Measurements from ENCODE around the gene MFSD6L.

Gene MFSD6L

DNA sequence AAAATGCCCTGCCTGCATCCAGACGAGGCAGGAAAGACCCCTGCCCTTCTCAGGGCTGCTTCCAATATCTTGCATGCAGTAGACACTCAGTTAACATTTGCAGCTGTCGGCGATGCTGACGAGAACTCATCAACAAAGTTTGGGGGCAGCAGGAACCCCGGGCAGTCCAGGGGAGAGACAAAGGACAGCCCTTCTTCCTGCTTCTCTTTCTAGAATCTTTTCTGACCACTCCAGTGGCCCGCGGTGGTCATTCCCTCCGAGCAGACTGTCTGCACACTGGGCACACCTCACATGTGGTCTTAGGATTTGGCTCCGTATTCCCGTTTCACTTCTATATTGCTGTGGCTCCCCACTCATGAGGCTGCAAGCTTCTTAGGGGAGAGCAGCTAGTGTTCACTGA is 31.0 kb upstream of the MFSD6L start:
- H3K36me3 ChIP-seq: no peaks in the 10 kb centered on the region
- peaks cover 0 to 5% (median 0%) of the 10 kb centered on the region in 4 donors for H3K4me1 ChIP-seq
- no peak for DNase-seq
- TF ChIP-seq, protein P1, sequence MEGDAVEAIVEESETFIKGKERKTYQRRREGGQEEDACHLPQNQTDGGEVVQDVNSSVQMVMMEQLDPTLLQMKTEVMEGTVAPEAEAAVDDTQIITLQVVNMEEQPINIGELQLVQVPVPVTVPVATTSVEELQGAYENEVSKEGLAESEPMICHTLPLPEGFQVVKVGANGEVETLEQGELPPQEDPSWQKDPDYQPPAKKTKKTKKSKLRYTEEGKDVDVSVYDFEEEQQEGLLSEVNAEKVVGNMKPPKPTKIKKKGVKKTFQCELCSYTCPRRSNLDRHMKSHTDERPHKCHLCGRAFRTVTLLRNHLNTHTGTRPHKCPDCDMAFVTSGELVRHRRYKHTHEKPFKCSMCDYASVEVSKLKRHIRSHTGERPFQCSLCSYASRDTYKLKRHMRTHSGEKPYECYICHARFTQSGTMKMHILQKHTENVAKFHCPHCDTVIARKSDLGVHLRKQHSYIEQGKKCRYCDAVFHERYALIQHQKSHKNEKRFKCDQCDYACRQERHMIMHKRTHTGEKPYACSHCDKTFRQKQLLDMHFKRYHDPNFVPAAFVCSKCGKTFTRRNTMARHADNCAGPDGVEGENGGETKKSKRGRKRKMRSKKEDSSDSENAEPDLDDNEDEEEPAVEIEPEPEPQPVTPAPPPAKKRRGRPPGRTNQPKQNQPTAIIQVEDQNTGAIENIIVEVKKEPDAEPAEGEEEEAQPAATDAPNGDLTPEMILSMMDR (IDR thresholded peaks at IDR 0.05): no peak
- no peaks in the 10 kb centered on the region for H3K9me3 ChIP-seq
- no peak overlapping the region for H3K4me3 ChIP-seq
- intact Hi-C loops (cut with DNase I; ENCODE audit: low total_unique reads): no loop called here
- peaks cover 0 to 46% of the 10 kb centered on the region in 2 donors for H3K27me3 ChIP-seq
- no peak overlapping the region for H3K27ac ChIP-seq

DNA sequence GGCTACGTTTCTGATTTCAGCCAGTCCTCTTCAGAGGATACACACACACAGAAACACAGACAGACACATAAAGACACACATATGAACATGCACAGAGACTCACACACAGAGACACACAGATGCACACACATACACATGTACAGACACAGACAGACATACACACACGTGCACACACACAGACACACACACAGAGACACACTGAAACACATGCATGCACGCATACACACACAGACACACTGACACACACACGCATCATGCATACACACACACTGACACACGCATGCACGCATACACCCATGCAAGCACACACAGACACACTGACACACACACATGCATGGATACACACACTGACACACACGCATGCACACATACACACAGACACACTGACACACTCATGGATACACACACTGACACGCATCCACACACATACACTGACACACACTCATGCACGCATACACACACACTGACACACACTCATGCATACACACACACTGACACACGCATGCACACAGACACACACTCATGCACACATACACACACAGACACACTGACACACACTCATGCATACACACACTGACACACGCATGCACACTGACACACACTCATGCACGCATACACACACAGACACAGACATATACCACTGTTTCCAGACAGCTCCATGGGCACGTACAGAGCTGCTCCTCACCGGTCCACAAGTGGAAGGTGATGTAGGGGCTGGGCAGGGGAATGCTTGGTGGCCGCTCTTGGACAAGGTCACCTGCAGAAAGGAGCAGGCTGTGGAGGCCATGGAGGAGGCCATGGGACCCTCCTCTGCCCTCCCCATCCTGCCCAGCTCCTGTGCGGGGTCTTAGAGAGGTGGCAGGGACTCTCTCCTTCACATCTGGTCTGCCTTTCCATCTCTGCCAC is 30.1 kb upstream of the MFSD6L start:
- TF ChIP-seq, protein P1 (IDR thresholded peaks at IDR 0.05): no peak
- no peaks in the 10 kb centered on the region for H3K9me3 ChIP-seq
- H3K27me3 ChIP-seq: peaks cover 0 to 39% of the 10 kb centered on the region in 2 donors
- H3K4me3 ChIP-seq: no peak overlapping the region
- no peaks in the 10 kb centered on the region for H3K36me3 ChIP-seq
- no peak for DNase-seq
- intact Hi-C loops (cut with DNase I; ENCODE audit: low total_unique reads): no loop called here
- no peak overlapping the region for H3K27ac ChIP-seq
- H3K4me1 ChIP-seq: peaks cover 0 to 5% (median 0%) of the 10 kb centered on the region in 4 donors

DNA sequence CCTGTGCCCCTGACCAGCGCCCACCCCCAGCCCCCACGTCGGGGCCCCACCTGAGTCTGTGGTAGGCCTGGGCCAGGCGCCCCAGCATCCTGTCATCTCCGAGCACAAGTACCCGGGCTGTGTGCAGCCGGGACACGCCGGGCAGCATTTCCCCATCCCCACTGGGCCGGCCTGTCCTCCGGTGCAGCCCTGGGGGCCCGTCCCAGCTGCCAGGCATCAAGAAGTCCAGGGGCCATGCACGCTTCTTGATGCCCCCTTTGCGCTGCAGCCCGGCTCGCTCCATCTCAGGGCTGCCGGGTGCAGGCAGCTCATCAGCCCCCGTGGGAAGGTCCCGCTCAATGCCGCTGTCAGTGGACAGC is 29.3 kb upstream of the MFSD6L start:
- H3K36me3 ChIP-seq: no peaks in the 10 kb centered on the region
- intact Hi-C loops (cut with DNase I; ENCODE audit: low total_unique reads): no loop called here
- no peak overlapping the region for H3K4me3 ChIP-seq
- H3K27me3 ChIP-seq: peaks cover 0 to 44% of the 10 kb centered on the region in 2 donors
- no peak overlapping the region for H3K27ac ChIP-seq
- H3K4me1 ChIP-seq: peaks cover 0 to 5% (median 0%) of the 10 kb centered on the region in 4 donors
- H3K9me3 ChIP-seq: no peaks in the 10 kb centered on the region
- DNase-seq: no peak
- TF ChIP-seq, protein P1 (IDR thresholded peaks at IDR 0.05): no peak

DNA sequence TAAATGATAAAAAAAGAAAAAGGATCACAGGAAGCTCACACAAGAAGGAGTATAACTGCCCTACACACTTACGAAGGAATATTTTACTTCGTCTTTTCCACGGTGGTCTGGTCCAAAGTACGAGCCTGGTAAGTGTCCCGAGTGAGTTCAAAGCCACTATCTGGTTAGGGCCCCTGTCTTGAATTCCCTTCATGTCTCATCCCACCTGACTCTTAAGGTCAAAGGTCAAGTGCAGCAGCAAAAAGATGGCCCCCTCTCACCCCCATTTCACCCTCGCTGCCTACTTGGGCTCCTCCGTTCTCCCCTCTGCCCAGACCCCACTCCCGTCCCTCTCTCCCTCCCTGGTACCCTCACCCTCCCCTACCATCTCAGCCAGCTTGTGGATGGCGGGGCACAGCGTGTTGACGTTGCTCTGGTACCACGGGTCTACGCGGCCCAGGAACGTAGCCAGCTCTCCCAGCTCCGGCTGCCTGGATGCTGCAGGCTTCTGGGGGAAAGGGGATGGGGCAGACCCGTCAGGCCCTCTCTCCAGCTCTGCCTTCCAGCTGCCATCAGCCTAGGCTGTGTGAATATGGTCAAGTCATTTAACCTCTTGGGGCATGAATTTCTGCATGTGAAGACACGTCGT is 27.8 kb upstream of the MFSD6L start:
- H3K4me3 ChIP-seq: no peak overlapping the region
- H3K36me3 ChIP-seq: no peaks in the 10 kb centered on the region
- TF ChIP-seq, protein P1 (IDR thresholded peaks at IDR 0.05): no peak
- H3K27me3 ChIP-seq: peaks cover 0 to 45% of the 10 kb centered on the region in 2 donors
- no peak for DNase-seq
- no peaks in the 10 kb centered on the region for H3K4me1 ChIP-seq
- H3K27ac ChIP-seq: no peak overlapping the region
- H3K9me3 ChIP-seq: no peaks in the 10 kb centered on the region
- intact Hi-C loops (cut with DNase I; ENCODE audit: low total_unique reads): no loop called here

DNA sequence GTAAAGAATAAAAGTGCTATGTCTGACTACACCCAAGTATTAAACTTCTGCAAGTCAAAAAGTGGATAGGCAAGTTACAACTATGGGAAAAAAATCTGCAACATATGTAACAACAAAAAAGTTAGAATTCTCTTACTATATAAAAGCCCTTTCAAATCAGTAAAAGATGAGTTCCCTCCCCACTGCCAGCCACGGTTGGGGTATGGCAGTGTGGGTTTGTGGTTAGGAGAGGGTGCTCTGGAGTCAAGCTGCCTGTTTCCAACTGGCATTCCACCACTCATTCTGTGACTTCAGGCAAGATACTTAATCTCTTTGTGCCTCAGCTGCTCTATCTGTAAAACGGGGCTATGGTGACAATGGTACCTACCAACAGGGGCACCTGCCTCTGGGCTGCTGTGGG is 26.6 kb upstream of the MFSD6L start:
- intact Hi-C loops (cut with DNase I; ENCODE audit: low total_unique reads): no loop called here
- Histone ChIP-seq H3K4me3 (no peak overlapping the region), H3K27ac (no peak overlapping the region), H3K4me1 (no peaks in the 10 kb centered on the region), H3K27me3 (peaks cover 0 to 43% of the 10 kb centered on the region in 2 donors), H3K36me3 (no peaks in the 10 kb centered on the region), H3K9me3 (no peaks in the 10 kb centered on the region)
- DNase-seq: no peak
- TF ChIP-seq, protein P1 (IDR thresholded peaks at IDR 0.05): no peak
